Measurements from ENCODE around the gene MBD6.

DNA sequence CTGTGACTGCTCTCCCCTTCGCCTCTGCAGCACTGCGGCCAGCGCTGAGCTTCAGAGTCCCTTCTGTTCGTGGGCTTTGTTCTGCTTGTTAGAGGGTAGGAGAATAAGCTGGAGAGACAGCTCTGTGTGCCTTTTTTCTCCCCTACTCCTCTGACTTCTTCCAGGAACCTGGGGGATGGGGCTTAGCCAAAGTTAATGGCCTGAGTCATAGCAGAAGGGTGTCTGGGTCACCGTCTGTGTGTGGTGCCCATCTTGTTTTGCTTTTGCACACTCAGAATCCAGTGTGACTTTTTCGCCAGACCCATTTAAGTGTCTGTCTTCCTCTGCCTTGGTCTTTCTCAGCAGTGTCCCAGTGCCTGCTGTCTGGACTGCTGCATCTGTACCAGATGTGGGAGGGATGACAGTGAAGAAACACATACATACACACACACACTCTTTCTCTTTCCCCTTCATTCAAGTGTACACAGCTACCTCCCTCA, 30.2 kb downstream of the MBD6 start:
- TF ChIP-seq GABPA (IDR thresholded peaks at IDR 0.05; ENCODE audit: borderline replicate concordance, insufficient read depth, low read length) (no peak), KDM5A (IDR thresholded peaks at IDR 0.05; ENCODE audit: low read length) (no peak), POLR2AphosphoS5 (IDR thresholded peaks at IDR 0.05; ENCODE audit: low read depth, low read length) (no peak)
- TF ChIP-seq, protein P1, sequence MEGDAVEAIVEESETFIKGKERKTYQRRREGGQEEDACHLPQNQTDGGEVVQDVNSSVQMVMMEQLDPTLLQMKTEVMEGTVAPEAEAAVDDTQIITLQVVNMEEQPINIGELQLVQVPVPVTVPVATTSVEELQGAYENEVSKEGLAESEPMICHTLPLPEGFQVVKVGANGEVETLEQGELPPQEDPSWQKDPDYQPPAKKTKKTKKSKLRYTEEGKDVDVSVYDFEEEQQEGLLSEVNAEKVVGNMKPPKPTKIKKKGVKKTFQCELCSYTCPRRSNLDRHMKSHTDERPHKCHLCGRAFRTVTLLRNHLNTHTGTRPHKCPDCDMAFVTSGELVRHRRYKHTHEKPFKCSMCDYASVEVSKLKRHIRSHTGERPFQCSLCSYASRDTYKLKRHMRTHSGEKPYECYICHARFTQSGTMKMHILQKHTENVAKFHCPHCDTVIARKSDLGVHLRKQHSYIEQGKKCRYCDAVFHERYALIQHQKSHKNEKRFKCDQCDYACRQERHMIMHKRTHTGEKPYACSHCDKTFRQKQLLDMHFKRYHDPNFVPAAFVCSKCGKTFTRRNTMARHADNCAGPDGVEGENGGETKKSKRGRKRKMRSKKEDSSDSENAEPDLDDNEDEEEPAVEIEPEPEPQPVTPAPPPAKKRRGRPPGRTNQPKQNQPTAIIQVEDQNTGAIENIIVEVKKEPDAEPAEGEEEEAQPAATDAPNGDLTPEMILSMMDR (IDR thresholded peaks at IDR 0.05; ENCODE audit: control extremely low read depth in 1 of 3, insufficient read depth in 1 of 3, low read depth in 1 of 3, low read length in 3 of 3) = no peak

All from H1 (cell line).